ENCODE results near the gene SLC25A15. TPM values are rescaled to one million over a fixed set of nuclear protein-coding genes. Genes with fewer than 3 reads are reported as not detected.
"Not testable (repeated sequence)": the region's sequence is repeated elsewhere in the genome, so short reads cannot be mapped to it uniquely, and the experiment has no call there.

SLC25A15 gene
- polyA plus RNA-seq, 12 donors: 10.4 to 14.5 (median 12.3) TPM; not detected in 1

- DNase-seq: no peak
Observed at GRCh38 chr13:40812724-40813445, 23.5 kb downstream of the SLC25A15 start.

GRCh38 chr13:40813667-40814454 is 24.4 kb downstream of the SLC25A15 start:
- DNase-seq: no peak

- no peak for DNase-seq
Observed at GRCh38 chr13:40814803-40815202, 25.4 kb downstream of the SLC25A15 start.

- no peak for DNase-seq
Observed at GRCh38 chr13:40818926-40819325, 29.5 kb downstream of the SLC25A15 start.

- no peak for DNase-seq
Observed at GRCh38 chr13:40819797-40820315, 30.4 kb downstream of the SLC25A15 start.

- not testable (repeated sequence) for DNase-seq
Observed at GRCh38 chr13:40839725-40840124, 50.3 kb downstream of the SLC25A15 start.

GRCh38 chr13:40840955-40841354 is 51.5 kb downstream of the SLC25A15 start:
- DNase-seq: not testable (repeated sequence)

Other genes starting within 250 kb of the SLC25A15 start
- 10 to 100 TPM in 11 of 12 donors, not detected in 1; 13.1 to 27.2 (median 15.1) TPM for gene FOXO1, start 123.0 kb upstream of the SLC25A15 start, polyA plus RNA-seq (ENCODE audit: insufficient read length in 12 of 12)
- 10 to 100 TPM in 11 of 12 donors, not detected in 1; 18.2 to 41.6 (median 29.4) TPM for gene MRPS31, start 18.4 kb upstream of the SLC25A15 start, polyA plus RNA-seq (ENCODE audit: insufficient read length in 12 of 12)
- 10 to 100 TPM in 11 of 12 donors, not detected in 1; 25.2 to 69.6 (median 29.9) TPM for gene ELF1, start 229.7 kb downstream of the SLC25A15 start, polyA plus RNA-seq (ENCODE audit: insufficient read length in 12 of 12)

Measured in muscle of arm (tissue), 12 donors.